Fibroblast of lung (primary cell): ENCODE measurements around the gene LTK. TPM values are rescaled to one million over a fixed set of nuclear protein-coding genes. Genes with fewer than 3 reads are reported as not detected.

Experiments used
- DNase-seq, 2 donors: peaks; one replicate each; pipeline versions ENCODE4 v3.0.0 to v3.0.0-alpha.2; 2010; ENCODE audit warnings: low read depth in 2 of 2
- H2AFZ ChIP-seq: 2 replicates; pipeline ENCODE4 v1.5.1; 2012; ENCODE audit warnings: low read length, control low read depth, inconsistent platforms
- H3K27ac ChIP-seq: 2 replicates; pipeline ENCODE4 v1.5.1; 2011; ENCODE audit warnings: low read length, control low read depth; ENCODE audit not compliant: insufficient read depth
- H3K27me3 ChIP-seq: 2 replicates; pipeline ENCODE4 v1.5.1; 2011; ENCODE audit warnings: mild to moderate bottlenecking, low read length; ENCODE audit not compliant: control insufficient read depth, insufficient read depth
- H3K36me3 ChIP-seq: 2 replicates; pipeline ENCODE4 v1.5.1; 2011; ENCODE audit warnings: low read length; ENCODE audit not compliant: control insufficient read depth, insufficient read depth
- H3K4me1 ChIP-seq: 2 replicates; pipeline ENCODE4 v1.5.1; 2011; ENCODE audit warnings: low read length; ENCODE audit not compliant: control insufficient read depth, insufficient read depth; ENCODE audit errors: extremely low read depth
- H3K4me2 ChIP-seq: 2 replicates; pipeline ENCODE4 v1.5.1; 2011; ENCODE audit warnings: low read length, control low read depth; ENCODE audit not compliant: insufficient read depth; ENCODE audit errors: extremely low read depth
- H3K4me3 ChIP-seq, 4 experiments: fragments of 200-600 bp in 1 of 4; sonication (generic) in 1 of 4; replicated peaks in 1 of 4; 2 replicates each; pipeline ENCODE4 v1.5.1; 2011 to 2016; ENCODE audit warnings: low read length in 4 of 4, low read depth in 3 of 4, mild to moderate bottlenecking in 3 of 4, control low read depth in 2 of 4, inconsistent platforms in 1 of 4, mixed read lengths in 1 of 4; ENCODE audit not compliant: insufficient read depth in 1 of 4; ENCODE audit errors: control extremely low read depth in 1 of 4
- H3K79me2 ChIP-seq: 2 replicates; pipeline ENCODE4 v1.5.1; 2012; ENCODE audit warnings: mild to moderate bottlenecking, low read length, inconsistent platforms; ENCODE audit not compliant: control insufficient read depth, insufficient read depth
- H3K9ac ChIP-seq: 2 replicates; pipeline ENCODE4 v1.5.1; 2011; ENCODE audit warnings: mild to moderate bottlenecking, low read length, control low read depth; ENCODE audit not compliant: insufficient read depth
- H3K9me3 ChIP-seq: 2 replicates; pipeline ENCODE4 v1.5.1; 2012; ENCODE audit warnings: low read depth, low read length; ENCODE audit not compliant: control insufficient read depth, insufficient read depth
- H4K20me1 ChIP-seq: 2 replicates; pipeline ENCODE4 v1.5.1; 2011; ENCODE audit warnings: low read length; ENCODE audit not compliant: control insufficient read depth, insufficient read depth; ENCODE audit errors: extremely low read depth
- EZH2 ChIP-seq: IDR thresholded peaks from 2 replicates; pipeline ENCODE4 v1.5.1; 2012; ENCODE audit warnings: low read length, control low read depth, mild to moderate bottlenecking; ENCODE audit errors: missing control alignments
- polyA plus RNA-seq, 2 donors: library from polyadenylated mRNA; depleted of rRNA in 1 of 2; stranded (reverse) in 1 of 2; unstranded in 1 of 2; fragments of >200 nt; gene quantifications; 2 replicates each; pipeline ENCODE4 v1.2.1, GENCODE V29; 2011 to 2012; ENCODE audit warnings: missing spikeins in 1 of 2
- total RNA-seq: library from RNA; depleted of rRNA; stranded (reverse); fragments of >200 nt; gene quantifications from 2 replicates; pipeline ENCODE4 v1.2.1, GENCODE V29; 2014
- TF ChIP-seq, protein P1 (sequence below), 2 donors: IDR thresholded peaks in 1 of 2; conservative IDR thresholded peaks in 1 of 2; 1 replicate in 1 of 2; 2 replicates in 1 of 2; pipeline ENCODE4 v1.5.1; 2011 to 2012; ENCODE audit warnings: low read length in 2 of 2, control low read depth in 1 of 2, inconsistent platforms in 1 of 2, low read depth in 1 of 2, mild to moderate bottlenecking in 1 of 2

The LTK gene
- total and polyA plus RNA-seq, 2 donors (not counting 1 experiment from before 2014, with no cell fraction given), result 0.14 to 0.99 TPM

DNA sequence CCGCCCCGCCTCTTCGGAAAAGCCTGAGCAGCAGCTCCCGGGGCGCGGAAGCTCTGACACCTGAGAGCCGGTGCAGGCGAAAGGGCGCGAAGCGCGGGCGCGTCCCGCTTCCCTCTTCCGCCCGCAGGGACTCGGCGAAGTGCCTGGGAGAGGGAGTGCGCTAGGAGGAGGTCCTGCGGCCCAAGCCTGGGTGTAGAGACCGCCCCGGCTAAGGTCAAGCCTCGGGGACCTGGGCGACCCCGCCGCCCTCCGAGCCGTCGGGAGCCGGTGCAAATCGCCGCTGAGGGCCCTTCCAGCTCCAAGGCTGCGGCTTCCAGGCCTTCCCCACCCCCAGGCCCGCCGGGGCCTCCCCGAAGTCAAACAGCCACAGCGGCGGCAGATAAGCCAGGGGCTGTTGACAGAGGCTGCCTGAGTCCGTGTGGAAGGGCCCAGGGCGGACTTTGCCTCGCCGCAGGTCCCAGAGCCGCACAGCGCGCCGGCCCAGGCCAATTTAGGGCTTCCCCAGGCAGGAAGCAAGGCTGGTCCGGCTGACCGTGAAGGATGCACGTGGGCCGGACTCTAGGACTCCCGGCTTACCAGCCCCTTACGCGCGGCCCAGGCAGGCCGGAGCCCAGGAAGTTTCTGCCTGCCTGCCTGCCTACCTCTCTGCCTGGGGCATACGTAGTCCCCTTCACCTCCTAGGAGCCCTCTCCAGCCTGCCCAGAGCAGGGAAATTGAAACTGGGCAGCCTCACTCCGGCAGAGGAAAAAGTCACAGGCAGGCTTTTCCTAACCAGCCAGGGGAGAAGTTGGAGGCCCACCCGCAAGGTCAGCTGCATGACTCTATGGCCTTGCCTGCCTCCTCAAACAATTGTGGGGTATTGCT, 17.7 kb downstream of the LTK start:
- no peak overlapping the region for H2AFZ ChIP-seq
- DNase-seq, result no peak

DNA sequence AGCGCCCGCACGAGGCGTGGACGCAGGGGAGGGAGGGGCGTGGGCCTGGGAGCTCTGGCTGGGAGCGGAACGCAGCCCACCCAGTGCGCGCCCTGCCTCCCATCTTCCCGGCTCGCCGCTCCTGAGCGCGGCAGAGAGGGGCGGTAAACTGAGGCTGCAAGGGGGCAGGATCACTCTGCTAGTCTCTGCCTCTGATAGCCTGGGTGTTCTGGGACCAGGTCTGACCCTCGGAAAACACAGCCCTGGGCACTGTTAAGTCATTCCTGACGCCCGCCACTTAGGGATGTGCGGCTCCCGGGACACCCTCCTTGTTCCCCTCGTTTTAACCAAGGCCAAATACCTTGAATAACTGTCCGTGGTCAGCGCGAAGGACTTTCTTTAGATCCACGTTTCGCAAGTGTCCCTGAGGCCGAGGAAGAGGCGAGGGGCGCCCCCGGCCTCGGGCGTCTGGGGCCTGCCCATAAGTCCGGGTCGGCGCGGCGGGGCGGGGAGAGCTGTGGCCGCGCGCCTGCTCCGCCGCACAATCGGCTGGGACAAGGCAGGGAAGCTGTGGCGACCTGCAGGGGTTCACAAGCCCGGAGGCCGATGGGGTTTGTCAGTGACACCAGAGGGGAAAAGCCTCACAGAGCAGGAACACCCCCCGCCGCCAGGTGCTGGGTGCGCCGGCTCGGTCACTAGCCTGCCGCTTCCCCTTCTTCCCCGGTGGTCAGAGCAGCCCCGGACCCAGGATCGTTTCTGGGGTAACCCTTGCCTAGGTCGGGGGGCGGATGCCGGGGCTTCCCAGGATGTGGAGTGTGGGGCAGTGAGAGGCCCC, 18.5 kb downstream of the LTK start:
- no peaks in the 10 kb centered on the region for H3K9me3 ChIP-seq
- H3K9ac ChIP-seq, result no peak overlapping the region
- DNase-seq, result no peak
- H3K4me2 ChIP-seq, result peak overlapping the region; percentile 46
- no peak overlapping the region for H3K27ac ChIP-seq
- peaks cover 18% of the 10 kb centered on the region for H3K4me1 ChIP-seq
- H4K20me1 ChIP-seq, result no peaks in the 10 kb centered on the region
- TF ChIP-seq, protein P1, sequence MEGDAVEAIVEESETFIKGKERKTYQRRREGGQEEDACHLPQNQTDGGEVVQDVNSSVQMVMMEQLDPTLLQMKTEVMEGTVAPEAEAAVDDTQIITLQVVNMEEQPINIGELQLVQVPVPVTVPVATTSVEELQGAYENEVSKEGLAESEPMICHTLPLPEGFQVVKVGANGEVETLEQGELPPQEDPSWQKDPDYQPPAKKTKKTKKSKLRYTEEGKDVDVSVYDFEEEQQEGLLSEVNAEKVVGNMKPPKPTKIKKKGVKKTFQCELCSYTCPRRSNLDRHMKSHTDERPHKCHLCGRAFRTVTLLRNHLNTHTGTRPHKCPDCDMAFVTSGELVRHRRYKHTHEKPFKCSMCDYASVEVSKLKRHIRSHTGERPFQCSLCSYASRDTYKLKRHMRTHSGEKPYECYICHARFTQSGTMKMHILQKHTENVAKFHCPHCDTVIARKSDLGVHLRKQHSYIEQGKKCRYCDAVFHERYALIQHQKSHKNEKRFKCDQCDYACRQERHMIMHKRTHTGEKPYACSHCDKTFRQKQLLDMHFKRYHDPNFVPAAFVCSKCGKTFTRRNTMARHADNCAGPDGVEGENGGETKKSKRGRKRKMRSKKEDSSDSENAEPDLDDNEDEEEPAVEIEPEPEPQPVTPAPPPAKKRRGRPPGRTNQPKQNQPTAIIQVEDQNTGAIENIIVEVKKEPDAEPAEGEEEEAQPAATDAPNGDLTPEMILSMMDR (conservative IDR thresholded peaks at IDR 0.05 in 1 of 2, IDR thresholded peaks at IDR 0.05 in 1 of 2; ENCODE audit: low read depth in 1 of 2, low read length in 2 of 2), result no peak
- peak; percentile 97 for TF ChIP-seq EZH2
- H3K4me3 ChIP-seq, result peak overlapping the region in 3 of 4 experiments; percentile 33 to 57 (median 56)
- H2AFZ ChIP-seq, result no peak overlapping the region
- H3K36me3 ChIP-seq, result no peaks in the 10 kb centered on the region
- H3K27me3 ChIP-seq, result no peaks in the 10 kb centered on the region
- H3K79me2 ChIP-seq, result no peaks in the 10 kb centered on the region

More for the DNA sequence above, 17.7 kb downstream of the LTK start:
- Histone ChIP-seq H3K4me1 (peaks cover 15% of the 10 kb centered on the region), H3K4me2 (no peak overlapping the region), H3K27ac (no peak overlapping the region), H3K27me3 (no peaks in the 10 kb centered on the region), H3K36me3 (no peaks in the 10 kb centered on the region), H3K9me3 (no peaks in the 10 kb centered on the region), H3K9ac (no peak overlapping the region), H4K20me1 (no peaks in the 10 kb centered on the region), H3K79me2 (no peaks in the 10 kb centered on the region), H3K4me3 (no peak overlapping the region)
- no peak for TF ChIP-seq EZH2
- TF ChIP-seq, protein P1 (conservative IDR thresholded peaks at IDR 0.05 in 1 of 2, IDR thresholded peaks at IDR 0.05 in 1 of 2; ENCODE audit: low read depth in 1 of 2, low read length in 2 of 2), result no peak

- Histone ChIP-seq H3K79me2 (no peaks in the 10 kb centered on the region), H4K20me1 (no peaks in the 10 kb centered on the region), H3K9me3 (no peaks in the 10 kb centered on the region), H3K4me3 (peak overlapping the region; percentile 33 to 57 (median 47)), H3K27me3 (no peaks in the 10 kb centered on the region), H3K4me2 (peak overlapping the region; percentile 66), H3K4me1 (peaks cover 18% of the 10 kb centered on the region), H2AFZ (no peak overlapping the region), H3K36me3 (no peaks in the 10 kb centered on the region), H3K27ac (no peak overlapping the region), H3K9ac (no peak overlapping the region)
- no peak for DNase-seq
- TF ChIP-seq, protein P1 (conservative IDR thresholded peaks at IDR 0.05 in 1 of 2, IDR thresholded peaks at IDR 0.05 in 1 of 2; ENCODE audit: low read depth in 1 of 2, low read length in 2 of 2), result no peak
- peak; percentile 86 for TF ChIP-seq EZH2
These were observed 19.3 kb downstream of the LTK start for GRCh38 chr15:41494190-41494921.
